HG03558 (cell line): ENCODE measurements around the gene SF3B1.
"Not testable (repeated sequence)": the region's sequence is repeated elsewhere in the genome, so short reads cannot be mapped to it uniquely, and the experiment has no call there.

Source experiments
- ATAC-seq: cut with Tn5 transposase; IDR thresholded peaks from one replicate; pipeline ENCODE4 v1.9.1; 2021; ENCODE audit warnings: moderate number of reproducible peaks; ENCODE audit not compliant: unreplicated experiment; ENCODE audit errors: extremely low read depth

SF3B1 gene

GRCh38 chr2:197381641-197382040, 53.2 kb downstream of the SF3B1 start:
- no peak for ATAC-seq

- not testable (repeated sequence) for ATAC-seq
These were observed 54.9 kb downstream of the SF3B1 start for GRCh38 chr2:197379918-197380309.

GRCh38 chr2:197379308-197379917, 55.4 kb downstream of the SF3B1 start:
- ATAC-seq: not testable (repeated sequence)

- ATAC-seq: no peak
These were observed 56.1 kb downstream of the SF3B1 start for GRCh38 chr2:197378494-197379307.

- no peak for ATAC-seq
These were observed 56.7 kb downstream of the SF3B1 start for GRCh38 chr2:197378086-197378485.

- no peak for ATAC-seq
These were observed 57.2 kb downstream of the SF3B1 start for GRCh38 chr2:197377670-197378069.

GRCh38 chr2:197372592-197372991, 62.2 kb downstream of the SF3B1 start:
- no peak for ATAC-seq

- ATAC-seq: not testable (repeated sequence)
These were observed 64.2 kb downstream of the SF3B1 start for GRCh38 chr2:197370664-197371063.

- ATAC-seq: no peak
These were observed 64.9 kb downstream of the SF3B1 start for GRCh38 chr2:197369933-197370320.

GRCh38 chr2:197369228-197369932, 65.4 kb downstream of the SF3B1 start:
- no peak for ATAC-seq

- no peak for ATAC-seq
These were observed 66.4 kb downstream of the SF3B1 start for GRCh38 chr2:197368412-197368811.

GRCh38 chr2:197363998-197364397, 70.8 kb downstream of the SF3B1 start:
- ATAC-seq: no peak

GRCh38 chr2:197360744-197361156, 74.1 kb downstream of the SF3B1 start:
- peak; percentile 85 for ATAC-seq

GRCh38 chr2:197359859-197360258, 75.0 kb downstream of the SF3B1 start:
- ATAC-seq: no peak

- no peak for ATAC-seq
These were observed 75.9 kb downstream of the SF3B1 start for GRCh38 chr2:197358931-197359330.

GRCh38 chr2:197357986-197358385, 76.8 kb downstream of the SF3B1 start:
- ATAC-seq: no peak

- ATAC-seq: no peak
These were observed 78.7 kb downstream of the SF3B1 start for GRCh38 chr2:197356136-197356535.

- no peak for ATAC-seq
These were observed 80.7 kb downstream of the SF3B1 start for GRCh38 chr2:197354169-197354558.

- no peak for ATAC-seq
These were observed 81.2 kb downstream of the SF3B1 start for GRCh38 chr2:197353393-197354168.

GRCh38 chr2:197349699-197350098, 85.1 kb downstream of the SF3B1 start:
- no peak for ATAC-seq
